Measurements from ENCODE around the gene SFXN3.

The SFXN3 gene

GRCh38 chr10:101035916-101036702 is 5.1 kb downstream of the SFXN3 start:
- H4K20me1 ChIP-seq (ENCODE audit: insufficient read depth, low read length), result no peaks in the 10 kb centered on the region
- peaks cover 10% of the 10 kb centered on the region for H3K4me1 ChIP-seq (ENCODE audit: insufficient read depth, low read length, severe bottlenecking)
- TF ChIP-seq, protein P1, sequence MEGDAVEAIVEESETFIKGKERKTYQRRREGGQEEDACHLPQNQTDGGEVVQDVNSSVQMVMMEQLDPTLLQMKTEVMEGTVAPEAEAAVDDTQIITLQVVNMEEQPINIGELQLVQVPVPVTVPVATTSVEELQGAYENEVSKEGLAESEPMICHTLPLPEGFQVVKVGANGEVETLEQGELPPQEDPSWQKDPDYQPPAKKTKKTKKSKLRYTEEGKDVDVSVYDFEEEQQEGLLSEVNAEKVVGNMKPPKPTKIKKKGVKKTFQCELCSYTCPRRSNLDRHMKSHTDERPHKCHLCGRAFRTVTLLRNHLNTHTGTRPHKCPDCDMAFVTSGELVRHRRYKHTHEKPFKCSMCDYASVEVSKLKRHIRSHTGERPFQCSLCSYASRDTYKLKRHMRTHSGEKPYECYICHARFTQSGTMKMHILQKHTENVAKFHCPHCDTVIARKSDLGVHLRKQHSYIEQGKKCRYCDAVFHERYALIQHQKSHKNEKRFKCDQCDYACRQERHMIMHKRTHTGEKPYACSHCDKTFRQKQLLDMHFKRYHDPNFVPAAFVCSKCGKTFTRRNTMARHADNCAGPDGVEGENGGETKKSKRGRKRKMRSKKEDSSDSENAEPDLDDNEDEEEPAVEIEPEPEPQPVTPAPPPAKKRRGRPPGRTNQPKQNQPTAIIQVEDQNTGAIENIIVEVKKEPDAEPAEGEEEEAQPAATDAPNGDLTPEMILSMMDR (IDR thresholded peaks at IDR 0.05; ENCODE audit: low read length), result no peak
- TF ChIP-seq EZH2 (IDR thresholded peaks at IDR 0.05; ENCODE audit: borderline replicate concordance, low read length), result no peak

GRCh38 chr10:101036726-101037125 is 5.7 kb downstream of the SFXN3 start:
- no peaks in the 10 kb centered on the region for H3K9me3 ChIP-seq (ENCODE audit: low read length)
- H3K36me3 ChIP-seq (ENCODE audit: insufficient read depth, low read length), result no peaks in the 10 kb centered on the region
- H3K27ac ChIP-seq (ENCODE audit: low read depth, low read length, poor library complexity, severe bottlenecking), result no peak overlapping the region
- H3K9me2 ChIP-seq (ENCODE audit: low read depth, low read length), result no peaks in the 10 kb centered on the region
- peaks cover 5% of the 10 kb centered on the region for H3K4me1 ChIP-seq (ENCODE audit: insufficient read depth, low read length, severe bottlenecking)
- H4K20me1 ChIP-seq (ENCODE audit: insufficient read depth, low read length), result no peaks in the 10 kb centered on the region
- no peaks in the 10 kb centered on the region for H3F3A ChIP-seq (ENCODE audit: insufficient read depth, low read length)
- no peaks in the 10 kb centered on the region for H3K79me2 ChIP-seq (ENCODE audit: insufficient read depth, low read length)
- no peak overlapping the region for H3K4me3 ChIP-seq (ENCODE audit: low read depth, low read length, poor library complexity, severe bottlenecking)
- no peak overlapping the region for H3K9ac ChIP-seq (ENCODE audit: low read length)
- no peak overlapping the region for H2AFZ ChIP-seq (ENCODE audit: low read length)
- TF ChIP-seq EZH2 (IDR thresholded peaks at IDR 0.05; ENCODE audit: borderline replicate concordance, low read length), result no peak
- TF ChIP-seq, protein P1 (IDR thresholded peaks at IDR 0.05; ENCODE audit: low read length), result no peak
- no peak overlapping the region for H3K4me2 ChIP-seq (ENCODE audit: low read length)
- no peaks in the 10 kb centered on the region for H3K27me3 ChIP-seq (ENCODE audit: insufficient read depth, low read length)

More at GRCh38 chr10:101035916-101036702, 5.1 kb downstream of the SFXN3 start:
- no peaks in the 10 kb centered on the region for H3F3A ChIP-seq (ENCODE audit: insufficient read depth, low read length)
- no peak overlapping the region for H3K4me2 ChIP-seq (ENCODE audit: low read length)
- no peak overlapping the region for H3K4me3 ChIP-seq (ENCODE audit: low read depth, low read length, poor library complexity, severe bottlenecking)
- no peaks in the 10 kb centered on the region for H3K9me3 ChIP-seq (ENCODE audit: low read length)
- H3K36me3 ChIP-seq (ENCODE audit: insufficient read depth, low read length), result no peaks in the 10 kb centered on the region
- no peaks in the 10 kb centered on the region for H3K79me2 ChIP-seq (ENCODE audit: insufficient read depth, low read length)
- no peak overlapping the region for H2AFZ ChIP-seq (ENCODE audit: low read length)
- H3K9me2 ChIP-seq (ENCODE audit: low read depth, low read length), result no peaks in the 10 kb centered on the region
- H3K27ac ChIP-seq (ENCODE audit: low read depth, low read length, poor library complexity, severe bottlenecking), result no peak overlapping the region
- no peaks in the 10 kb centered on the region for H3K27me3 ChIP-seq (ENCODE audit: insufficient read depth, low read length)
- no peak overlapping the region for H3K9ac ChIP-seq (ENCODE audit: low read length)

DNA sequence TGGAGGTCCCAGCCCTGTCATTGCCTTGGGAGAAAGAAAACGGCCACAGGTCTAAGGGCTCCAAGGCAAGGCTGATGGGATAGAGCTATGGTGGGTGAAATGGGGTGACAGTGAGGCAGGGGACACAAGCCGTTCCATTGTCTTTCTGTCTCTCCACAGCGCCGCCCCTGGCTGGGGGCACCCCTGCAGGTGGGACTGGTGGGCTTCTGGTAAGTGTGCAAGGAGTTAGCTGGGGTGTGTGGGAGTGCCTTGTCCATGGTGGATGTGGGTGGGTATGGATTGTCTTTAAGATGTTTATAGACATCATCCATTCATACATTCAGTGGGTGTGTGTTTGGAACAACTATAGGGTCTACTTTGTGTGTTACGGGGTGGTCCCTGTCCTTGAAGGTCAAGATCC is 7.5 kb downstream of the SFXN3 start:
- Histone ChIP-seq H3K9me3 (ENCODE audit: low read length) (no peaks in the 10 kb centered on the region), H3K4me1 (ENCODE audit: insufficient read depth, low read length, severe bottlenecking) (peaks cover 14% of the 10 kb centered on the region), H3K36me3 (ENCODE audit: insufficient read depth, low read length) (no peaks in the 10 kb centered on the region), H3K27ac (ENCODE audit: low read depth, low read length, poor library complexity, severe bottlenecking) (no peak overlapping the region), H3K27me3 (ENCODE audit: insufficient read depth, low read length) (no peaks in the 10 kb centered on the region), H3K9me2 (ENCODE audit: low read depth, low read length) (no peaks in the 10 kb centered on the region), H3K79me2 (ENCODE audit: insufficient read depth, low read length) (no peaks in the 10 kb centered on the region), H3K9ac (ENCODE audit: low read length) (no peak overlapping the region), H4K20me1 (ENCODE audit: insufficient read depth, low read length) (no peaks in the 10 kb centered on the region), H3K4me3 (ENCODE audit: low read depth, low read length, poor library complexity, severe bottlenecking) (no peak overlapping the region), H3K4me2 (ENCODE audit: low read length) (no peak overlapping the region), H2AFZ (ENCODE audit: low read length) (no peak overlapping the region), H3F3A (ENCODE audit: insufficient read depth, low read length) (no peaks in the 10 kb centered on the region)
- TF ChIP-seq, protein P1 (IDR thresholded peaks at IDR 0.05; ENCODE audit: low read length), result peak; percentile 24; the same call in 1 of the 2 replicates
- no peak for TF ChIP-seq EZH2 (IDR thresholded peaks at IDR 0.05; ENCODE audit: borderline replicate concordance, low read length)

Data from OCI-LY1 (cell line).